K562 (cell line): ENCODE results near the gene PLEKHA5. TPM values are rescaled to one million over a fixed set of nuclear protein-coding genes. Genes with fewer than 3 reads are reported as not detected.

Experiments used
- ATAC-seq: fragments of 200-7000 bp; cut with Tn5 transposase; 3 replicates; pipeline ENCODE4 v1.9.1; 2020; ENCODE audit warnings: moderate library complexity
- BruUV-seq: library from RNA; stranded (reverse); fragments of 400-500 nt; replicated peaks from 2 replicates; lab custom pipeline; 2021; lab: Mats Ljungman, UMichigan
- CTCF ChIA-PET: fragments of 300-600 bp; formaldehyde crosslinking; extraction: SDS; loops from one replicate; lab custom pipeline; 2021; ENCODE audit warnings: low intra/inter-chr PET ratio; lab: Yijun Ruan, JAX
- POLR2A ChIA-PET: fragments of 300-600, 350-650 bp; sonication (Branson Sonifier 250); formaldehyde crosslinking; extraction: SDS; loops from one replicate; lab custom pipeline; 2021; ENCODE audit warnings: antibody characterized with exemption, inconsistent platforms; lab: Yijun Ruan, JAX
- DNase-seq, 4 experiments: peaks; one replicate each; pipeline versions ENCODE4 v3.0.0 to v3.0.0-alpha.2; 2011 to 2018; ENCODE audit warnings: low spot score in 3 of 4, mixed read lengths in 3 of 4; ENCODE audit errors: extremely low read depth in 1 of 4
- FAIRE-seq: peaks from 2 replicates; lab custom pipeline; 2011; peaks lifted over from hg19 to GRCh38; lab: Jason Lieb, UNC
- H2AFZ ChIP-seq: 2 replicates; pipeline ENCODE4 v1.6.0; 2011; ENCODE audit warnings: low read depth, low read length, control low read depth, inconsistent platforms
- H3K27ac ChIP-seq: fragments of 200-600 bp; 3 replicates; pipeline ENCODE4 v1.8.0; 2011; ENCODE audit warnings: low read depth, mild to moderate bottlenecking, control low read depth, inconsistent platforms, low read length, moderate library complexity, mixed read lengths; ENCODE audit errors: extremely low read depth
- H3K27me3 ChIP-seq, 2 experiments: fragments of 300-600 bp in 1 of 2; 2 replicates in 1 of 2; 3 replicates in 1 of 2; pipeline versions ENCODE4 v1.6.0 to v1.8.0; 2011; ENCODE audit warnings: inconsistent platforms in 2 of 2, low read length in 2 of 2, mild to moderate bottlenecking in 1 of 2, mixed read lengths in 1 of 2, moderate library complexity in 1 of 2; ENCODE audit not compliant: control insufficient read depth in 2 of 2, insufficient read depth in 2 of 2
- H3K36me3 ChIP-seq: fragments of 300-600 bp; 3 replicates; pipeline ENCODE4 v1.8.0; 2011; ENCODE audit warnings: mild to moderate bottlenecking, low read length, inconsistent platforms; ENCODE audit not compliant: control insufficient read depth, insufficient read depth
- H3K4me1 ChIP-seq, 2 experiments: fragments of 200-600 bp in 1 of 2; replicated peaks in 1 of 2; 2 replicates in 1 of 2; 3 replicates in 1 of 2; pipeline versions ENCODE4 v1.5.1 to v1.8.0; 2011; ENCODE audit warnings: inconsistent platforms in 2 of 2, low read length in 2 of 2, mild to moderate bottlenecking in 1 of 2, mixed read lengths in 1 of 2, moderate library complexity in 1 of 2; ENCODE audit not compliant: control insufficient read depth in 2 of 2, insufficient read depth in 2 of 2
- H3K4me2 ChIP-seq: 2 replicates; pipeline ENCODE4 v1.6.1; 2011; ENCODE audit warnings: low read length, control low read depth, inconsistent platforms, mixed read lengths; ENCODE audit not compliant: insufficient read depth
- H3K4me3 ChIP-seq: fragments of 200-600 bp; sonication (generic), shearing (Covaris generic); 2 replicates; pipeline ENCODE4 v1.5.1; 2016; ENCODE audit warnings: control low read depth, inconsistent platforms
- H3K79me2 ChIP-seq: fragments of 200-600 bp; 3 replicates; pipeline ENCODE4 v1.8.0; 2011; ENCODE audit warnings: low read length, inconsistent platforms; ENCODE audit not compliant: control insufficient read depth, insufficient read depth
- H3K9ac ChIP-seq, 2 experiments: 2 replicates each; pipeline versions ENCODE4 v1.6.0 to v1.6.1; 2011; ENCODE audit warnings: low read depth in 2 of 2, low read length in 2 of 2, control low read depth in 1 of 2, inconsistent platforms in 1 of 2, mild to moderate bottlenecking in 1 of 2, mixed read lengths in 1 of 2; ENCODE audit not compliant: insufficient read depth in 1 of 2
- H3K9me1 ChIP-seq: one replicate; pipeline ENCODE4 v1.6.0; 2011; ENCODE audit warnings: inconsistent platforms, mild to moderate bottlenecking, low read length, moderate library complexity; ENCODE audit not compliant: control insufficient read depth, insufficient read depth
- H3K9me3 ChIP-seq: replicated peaks from 2 replicates; pipeline ENCODE4 v1.5.1; 2011; ENCODE audit warnings: low read depth, low read length, inconsistent platforms; ENCODE audit not compliant: control insufficient read depth, insufficient read depth
- H4K20me1 ChIP-seq: replicated peaks from 2 replicates; pipeline ENCODE4 v1.6.1; 2011; ENCODE audit warnings: low read length, inconsistent platforms, mixed read lengths; ENCODE audit not compliant: control insufficient read depth, insufficient read depth
- COPS2 ChIP-seq: fragments of 450-650 bp; conservative IDR thresholded peaks from 2 replicates; pipeline ENCODE4 v1.6.1; 2016; ENCODE audit warnings: mild to moderate bottlenecking, moderate library complexity
- CREM ChIP-seq: IDR thresholded peaks from 2 replicates; pipeline ENCODE4 v1.6.1; 2014; ENCODE audit warnings: antibody characterized with exemption, low read depth
- MAFF ChIP-seq: IDR thresholded peaks from 2 replicates; pipeline ENCODE4 v1.6.1; 2012; ENCODE audit warnings: low read length, improper control_type of control experiment
- NCOA6 ChIP-seq: fragments of 450-650 bp; IDR thresholded peaks from 2 replicates; pipeline ENCODE4 v1.6.1; 2017; ENCODE audit warnings: mild to moderate bottlenecking
- NEUROD1 ChIP-seq: fragments of 150-350 bp; IDR thresholded peaks from 2 replicates; pipeline ENCODE4 v1.6.1; 2014; ENCODE audit warnings: borderline replicate concordance, low read length, low read depth; ENCODE audit not compliant: partially characterized antibody
- PCBP1 ChIP-seq: fragments of 200-400 bp; formaldehyde crosslinking; IDR thresholded peaks from 2 replicates; pipeline ENCODE4 v1.6.1; 2018; ENCODE audit warnings: mild to moderate bottlenecking, low read depth, low read length; ENCODE audit not compliant: poor library complexity, severe bottlenecking
- PHF20 ChIP-seq: fragments of 450-650 bp; IDR thresholded peaks from 2 replicates; pipeline ENCODE4 v1.6.1; 2018; ENCODE audit not compliant: partially characterized antibody
- POU5F1 ChIP-seq: fragments of 150-350 bp; IDR thresholded peaks from 2 replicates; pipeline ENCODE4 v1.6.1; 2014; ENCODE audit warnings: borderline replicate concordance, low read length, low read depth, mild to moderate bottlenecking; ENCODE audit not compliant: partially characterized antibody
- RBM39 ChIP-seq: fragments of 200-400 bp; formaldehyde crosslinking; optimal IDR thresholded peaks from 2 replicates; pipeline ENCODE3; 2018; ENCODE audit warnings: low read depth, low read length
- RFX5 ChIP-seq: IDR thresholded peaks from 2 replicates; pipeline ENCODE4 v1.6.1; 2011; ENCODE audit warnings: low read depth, mild to moderate bottlenecking, improper control_type of control experiment, low read length
- SOX6 ChIP-seq: fragments of 450-650 bp; IDR thresholded peaks from 2 replicates; pipeline ENCODE4 v1.6.1; 2014; ENCODE audit warnings: mild to moderate bottlenecking
- SP1 ChIP-seq: sonication (generic); formaldehyde crosslinking; IDR thresholded peaks from 2 replicates; pipeline ENCODE4 v1.8.1; 2022; ENCODE audit warnings: mild to moderate bottlenecking, missing genetic modification reagents
- WGBS: fragments of 100-300 bp; shearing (Covaris generic); methylation state at CpG from one replicate; pipeline ENCODE4 v1.1.6; 2016; ENCODE audit warnings: low coverage, mixed read lengths; ENCODE audit not compliant: insufficient coverage; ENCODE audit errors: missing lambda C conversion rate; 5-methylcytosine and 5-hydroxymethylcytosine counted together
- in situ Hi-C: fragments of 300-500 bp; cut with MboI; formaldehyde crosslinking; loops from 4 replicates; pipeline ENCODE4 v1.15.0; 2018; ENCODE audit warnings: inconsistent platforms, mixed read lengths
- intact Hi-C: fragments of 100-400 bp; cut with micrococcal nuclease; formaldehyde crosslinking; loops from 2 replicates; pipeline ENCODE4 v1.14.2; 2022
- polyA plus RNA-seq, 8 experiments: library from polyadenylated mRNA; depleted of rRNA in 4 of 8; stranded (reverse) in 5 of 8; unstranded in 3 of 8; fragments of >200 nt; fragmentation: Nextera tagmentation in 2 of 8; fragmentation: Illumina TruSeq in 1 of 8; extraction: Ambion mirVana in 2 of 8; extraction: Trizol in 1 of 8; gene quantifications; 2 replicates each; pipeline versions ENCODE4 v1.2.1 to v1.2.3, GENCODE V29; 2011 to 2014; ENCODE audit warnings: inconsistent platforms in 1 of 8, missing spikeins in 1 of 8
- total RNA-seq, 7 experiments: library from RNA; depleted of rRNA in 6 of 7; stranded (reverse); fragments of >200 nt in 6 of 7; fragmentation: Illumina TruSeq in 2 of 7; extraction: Trizol in 2 of 7; gene quantifications; 2 replicates each; pipeline versions ENCODE4 v1.2.1 to v1.2.3, GENCODE V29; 2011 to 2021; ENCODE audit warnings: low replicate concordance in 1 of 7
- TF ChIP-seq, protein P1 (sequence below), 2 experiments: IDR thresholded peaks in 1 of 2; conservative IDR thresholded peaks in 1 of 2; 2 replicates each; pipeline ENCODE4 v1.6.1; 2016; ENCODE audit warnings: low read depth in 2 of 2, mild to moderate bottlenecking in 1 of 2, missing compliant biosample characterization in 1 of 2, missing genetic modification characterization in 1 of 2, moderate library complexity in 1 of 2
- TF ChIP-seq, protein P2 (sequence below): fragments of 250-450 bp; sonication (Bioruptor Pico); IDR thresholded peaks from 2 replicates; pipeline ENCODE4 v1.4.0; 2020
- TF ChIP-seq, protein P3 (sequence below): fragments of 450-650 bp; IDR thresholded peaks from 2 replicates; pipeline ENCODE4 v1.6.1; 2017; ENCODE audit warnings: antibody characterized with exemption
- TF ChIP-seq, protein P4 (sequence below): fragments of 200-400 bp; formaldehyde crosslinking; IDR thresholded peaks from 2 replicates; pipeline ENCODE4 v1.6.1; 2017; ENCODE audit warnings: mild to moderate bottlenecking, low read depth, low read length, moderate library complexity

The PLEKHA5 gene
- total and polyA plus RNA-seq, 9 of the 15 experiments (the other 6 are each of a cell fraction or from before 2014, with no cell fraction given) = 7.2 to 26.2 (median 17.4) TPM

DNA sequence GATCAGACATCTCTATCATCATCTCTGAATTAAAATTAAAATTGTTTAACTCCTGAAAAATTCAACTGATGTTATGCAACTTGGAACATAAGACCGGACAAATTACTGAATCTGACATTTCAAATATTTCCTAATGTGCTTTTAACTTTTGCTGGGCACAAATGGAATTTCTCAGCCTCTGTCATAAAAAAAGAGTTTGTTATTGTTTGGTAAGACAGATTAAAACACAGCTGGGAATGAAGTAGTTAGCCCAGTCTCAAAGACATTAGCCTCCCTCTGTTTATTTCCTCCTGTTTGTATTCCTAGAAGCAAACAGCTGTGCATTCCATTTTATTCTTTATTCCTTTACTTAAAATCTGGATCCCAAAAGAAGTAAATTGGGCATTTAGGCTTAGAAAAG is 29.4 kb downstream of the PLEKHA5 start:
- in situ Hi-C loops (no loop called here), intact Hi-C loops (no loop called here)
- FAIRE-seq = no peak
- 92% methylated on average over 1 of the region's 1 CpG for WGBS
- Histone ChIP-seq H3K9me3 (no peaks in the 10 kb centered on the region), H4K20me1 (no peaks in the 10 kb centered on the region), H3K79me2 (peaks cover 17% of the 10 kb centered on the region), H3K27ac (no peak overlapping the region), H3K4me2 (no peak overlapping the region), H3K9me1 (no peaks in the 10 kb centered on the region), H2AFZ (no peak overlapping the region), H3K36me3 (no peaks in the 10 kb centered on the region), H3K9ac (no peak overlapping the region), H3K27me3 (no peaks in the 10 kb centered on the region), H3K4me1 (no peaks in the 10 kb centered on the region; a peak in 1 of 5 replicates), H3K4me3 (no peak overlapping the region)
- ChIA-PET CTCF (no interaction called here), POLR2A (no interaction called here)
- no peak for ATAC-seq
- no peak for DNase-seq
- BruUV-seq = no TSS peak
- no peak for TF ChIP-seq PHF20
- TF ChIP-seq RBM39 = no peak
- TF ChIP-seq SOX6 = no peak
- TF ChIP-seq, protein P1, sequence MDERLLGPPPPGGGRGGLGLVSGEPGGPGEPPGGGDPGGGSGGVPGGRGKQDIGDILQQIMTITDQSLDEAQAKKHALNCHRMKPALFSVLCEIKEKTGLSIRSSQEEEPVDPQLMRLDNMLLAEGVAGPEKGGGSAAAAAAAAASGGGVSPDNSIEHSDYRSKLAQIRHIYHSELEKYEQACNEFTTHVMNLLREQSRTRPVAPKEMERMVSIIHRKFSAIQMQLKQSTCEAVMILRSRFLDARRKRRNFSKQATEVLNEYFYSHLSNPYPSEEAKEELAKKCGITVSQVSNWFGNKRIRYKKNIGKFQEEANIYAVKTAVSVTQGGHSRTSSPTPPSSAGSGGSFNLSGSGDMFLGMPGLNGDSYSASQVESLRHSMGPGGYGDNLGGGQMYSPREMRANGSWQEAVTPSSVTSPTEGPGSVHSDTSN (CRISPR knock-in tag; IDR thresholded peaks at IDR 0.05; ENCODE audit: low read depth) = no peak
- TF ChIP-seq, protein P1 (tag; conservative IDR thresholded peaks at IDR 0.05; ENCODE audit: low read depth) = no peak
- TF ChIP-seq CREM = no peak
- TF ChIP-seq POU5F1 = no peak
- no peak for TF ChIP-seq MAFF
- TF ChIP-seq, protein P2, sequence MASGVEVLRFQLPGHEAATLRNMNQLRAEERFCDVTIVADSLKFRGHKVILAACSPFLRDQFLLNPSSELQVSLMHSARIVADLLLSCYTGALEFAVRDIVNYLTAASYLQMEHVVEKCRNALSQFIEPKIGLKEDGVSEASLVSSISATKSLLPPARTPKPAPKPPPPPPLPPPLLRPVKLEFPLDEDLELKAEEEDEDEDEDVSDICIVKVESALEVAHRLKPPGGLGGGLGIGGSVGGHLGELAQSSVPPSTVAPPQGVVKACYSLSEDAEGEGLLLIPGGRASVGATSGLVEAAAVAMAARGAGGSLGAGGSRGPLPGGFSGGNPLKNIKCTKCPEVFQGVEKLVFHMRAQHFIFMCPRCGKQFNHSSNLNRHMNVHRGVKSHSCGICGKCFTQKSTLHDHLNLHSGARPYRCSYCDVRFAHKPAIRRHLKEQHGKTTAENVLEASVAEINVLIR = no peak
- TF ChIP-seq, protein P3, sequence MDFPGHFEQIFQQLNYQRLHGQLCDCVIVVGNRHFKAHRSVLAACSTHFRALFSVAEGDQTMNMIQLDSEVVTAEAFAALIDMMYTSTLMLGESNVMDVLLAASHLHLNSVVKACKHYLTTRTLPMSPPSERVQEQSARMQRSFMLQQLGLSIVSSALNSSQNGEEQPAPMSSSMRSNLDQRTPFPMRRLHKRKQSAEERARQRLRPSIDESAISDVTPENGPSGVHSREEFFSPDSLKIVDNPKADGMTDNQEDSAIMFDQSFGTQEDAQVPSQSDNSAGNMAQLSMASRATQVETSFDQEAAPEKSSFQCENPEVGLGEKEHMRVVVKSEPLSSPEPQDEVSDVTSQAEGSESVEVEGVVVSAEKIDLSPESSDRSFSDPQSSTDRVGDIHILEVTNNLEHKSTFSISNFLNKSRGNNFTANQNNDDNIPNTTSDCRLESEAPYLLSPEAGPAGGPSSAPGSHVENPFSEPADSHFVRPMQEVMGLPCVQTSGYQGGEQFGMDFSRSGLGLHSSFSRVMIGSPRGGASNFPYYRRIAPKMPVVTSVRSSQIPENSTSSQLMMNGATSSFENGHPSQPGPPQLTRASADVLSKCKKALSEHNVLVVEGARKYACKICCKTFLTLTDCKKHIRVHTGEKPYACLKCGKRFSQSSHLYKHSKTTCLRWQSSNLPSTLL = no peak
- no peak for TF ChIP-seq NCOA6
- TF ChIP-seq SP1 (CRISPR knock-in tag) = no peak
- no peak for TF ChIP-seq PCBP1
- TF ChIP-seq, protein P4, sequence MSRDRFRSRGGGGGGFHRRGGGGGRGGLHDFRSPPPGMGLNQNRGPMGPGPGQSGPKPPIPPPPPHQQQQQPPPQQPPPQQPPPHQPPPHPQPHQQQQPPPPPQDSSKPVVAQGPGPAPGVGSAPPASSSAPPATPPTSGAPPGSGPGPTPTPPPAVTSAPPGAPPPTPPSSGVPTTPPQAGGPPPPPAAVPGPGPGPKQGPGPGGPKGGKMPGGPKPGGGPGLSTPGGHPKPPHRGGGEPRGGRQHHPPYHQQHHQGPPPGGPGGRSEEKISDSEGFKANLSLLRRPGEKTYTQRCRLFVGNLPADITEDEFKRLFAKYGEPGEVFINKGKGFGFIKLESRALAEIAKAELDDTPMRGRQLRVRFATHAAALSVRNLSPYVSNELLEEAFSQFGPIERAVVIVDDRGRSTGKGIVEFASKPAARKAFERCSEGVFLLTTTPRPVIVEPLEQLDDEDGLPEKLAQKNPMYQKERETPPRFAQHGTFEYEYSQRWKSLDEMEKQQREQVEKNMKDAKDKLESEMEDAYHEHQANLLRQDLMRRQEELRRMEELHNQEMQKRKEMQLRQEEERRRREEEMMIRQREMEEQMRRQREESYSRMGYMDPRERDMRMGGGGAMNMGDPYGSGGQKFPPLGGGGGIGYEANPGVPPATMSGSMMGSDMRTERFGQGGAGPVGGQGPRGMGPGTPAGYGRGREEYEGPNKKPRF = no peak
- no peak for TF ChIP-seq RFX5
- TF ChIP-seq NEUROD1 = no peak
- TF ChIP-seq COPS2 = no peak
